OCI-LY1 (cell line): ENCODE data around the gene SYF2.

Experiments
- H2AFZ ChIP-seq: fragments of 200-600 bp; sonication (generic), shearing (Covaris generic); 2 replicates; pipeline ENCODE4 v1.6.0; 2014; ENCODE audit warnings: antibody characterized with exemption, mild to moderate bottlenecking, low read length
- H3F3A ChIP-seq: fragments of 200-600 bp; sonication (generic), shearing (Covaris generic); 2 replicates; pipeline ENCODE4 v1.6.0; 2014; ENCODE audit warnings: mild to moderate bottlenecking, antibody characterized with exemption, low read length, moderate library complexity; ENCODE audit not compliant: insufficient read depth
- H3K27ac ChIP-seq: fragments of 200-600 bp; sonication (generic); 2 replicates; pipeline ENCODE4 v1.5.1; 2014; ENCODE audit warnings: low read length, mixed run types, mild to moderate bottlenecking, low read depth; ENCODE audit not compliant: poor library complexity, severe bottlenecking
- H3K27me3 ChIP-seq: fragments of 200-600 bp; sonication (generic); 2 replicates; pipeline ENCODE4 v1.6.0; 2014; ENCODE audit warnings: antibody characterized with exemption, mild to moderate bottlenecking, low read length, moderate library complexity; ENCODE audit not compliant: insufficient read depth
- H3K36me3 ChIP-seq: fragments of 200-600 bp; sonication (generic); 2 replicates; pipeline ENCODE4 v1.6.1; 2014; ENCODE audit warnings: mild to moderate bottlenecking, antibody characterized with exemption, low read length, moderate library complexity, mixed read lengths; ENCODE audit not compliant: insufficient read depth
- H3K4me1 ChIP-seq: fragments of 200-600 bp; sonication (generic); 2 replicates; pipeline ENCODE4 v1.5.1; 2014; ENCODE audit warnings: mild to moderate bottlenecking, low read length, moderate library complexity; ENCODE audit not compliant: insufficient read depth, severe bottlenecking
- H3K4me2 ChIP-seq: fragments of 200-600 bp; sonication (generic), shearing (Covaris generic); 2 replicates; pipeline ENCODE4 v1.6.1; 2014; ENCODE audit warnings: low read length
- H3K4me3 ChIP-seq: fragments of 200-600 bp; sonication (generic); 2 replicates; pipeline ENCODE4 v1.5.1; 2014; ENCODE audit warnings: low read length, low read depth, mild to moderate bottlenecking, mixed read lengths; ENCODE audit not compliant: poor library complexity, severe bottlenecking
- H3K79me2 ChIP-seq: fragments of 200-600 bp; shearing (Covaris generic); 2 replicates; pipeline ENCODE4 v1.6.1; 2016; ENCODE audit warnings: mixed run types, low read length, mixed read lengths; ENCODE audit not compliant: insufficient read depth
- H3K9ac ChIP-seq: fragments of 200-600 bp; sonication (generic), shearing (Covaris generic); 2 replicates; pipeline ENCODE4 v1.6.1; 2014; ENCODE audit warnings: mild to moderate bottlenecking, low read length, mixed read lengths
- H3K9me2 ChIP-seq: fragments of 200-600 bp; sonication (generic), shearing (Covaris generic); 2 replicates; pipeline ENCODE4 v1.6.1; 2014; ENCODE audit warnings: low read depth, mild to moderate bottlenecking, low read length, mixed read lengths
- H3K9me3 ChIP-seq: fragments of 200-600 bp; shearing (Covaris generic); 2 replicates; pipeline ENCODE4 v1.6.1; 2014; ENCODE audit warnings: low read length, mixed read lengths
- H4K20me1 ChIP-seq: fragments of 200-600 bp; sonication (generic), shearing (Covaris generic); 2 replicates; pipeline ENCODE4 v1.6.0; 2016; ENCODE audit warnings: mild to moderate bottlenecking, low read length; ENCODE audit not compliant: insufficient read depth
- EZH2 ChIP-seq: fragments of 200-600 bp; sonication (generic), shearing (Covaris generic); IDR thresholded peaks from 2 replicates; pipeline ENCODE4 v1.8.0; 2017; ENCODE audit warnings: borderline replicate concordance, mixed run types, mild to moderate bottlenecking, antibody characterized with exemption, low read length, moderate library complexity, mixed read lengths
- TF ChIP-seq, protein P1 (sequence below): fragments of 200-600 bp; sonication (generic), shearing (Covaris generic); IDR thresholded peaks from 2 replicates; pipeline ENCODE4 v1.5.1; 2017; ENCODE audit warnings: mild to moderate bottlenecking, antibody characterized with exemption, low read length, moderate library complexity, mixed read lengths

The SYF2 gene

GRCh38 chr1:25195835-25196234 lies 36.5 kb downstream of the SYF2 start:
- Histone ChIP-seq H4K20me1 (no peaks in the 10 kb centered on the region), H3K27me3 (peaks cover 6% of the 10 kb centered on the region)
- TF ChIP-seq, protein P1, sequence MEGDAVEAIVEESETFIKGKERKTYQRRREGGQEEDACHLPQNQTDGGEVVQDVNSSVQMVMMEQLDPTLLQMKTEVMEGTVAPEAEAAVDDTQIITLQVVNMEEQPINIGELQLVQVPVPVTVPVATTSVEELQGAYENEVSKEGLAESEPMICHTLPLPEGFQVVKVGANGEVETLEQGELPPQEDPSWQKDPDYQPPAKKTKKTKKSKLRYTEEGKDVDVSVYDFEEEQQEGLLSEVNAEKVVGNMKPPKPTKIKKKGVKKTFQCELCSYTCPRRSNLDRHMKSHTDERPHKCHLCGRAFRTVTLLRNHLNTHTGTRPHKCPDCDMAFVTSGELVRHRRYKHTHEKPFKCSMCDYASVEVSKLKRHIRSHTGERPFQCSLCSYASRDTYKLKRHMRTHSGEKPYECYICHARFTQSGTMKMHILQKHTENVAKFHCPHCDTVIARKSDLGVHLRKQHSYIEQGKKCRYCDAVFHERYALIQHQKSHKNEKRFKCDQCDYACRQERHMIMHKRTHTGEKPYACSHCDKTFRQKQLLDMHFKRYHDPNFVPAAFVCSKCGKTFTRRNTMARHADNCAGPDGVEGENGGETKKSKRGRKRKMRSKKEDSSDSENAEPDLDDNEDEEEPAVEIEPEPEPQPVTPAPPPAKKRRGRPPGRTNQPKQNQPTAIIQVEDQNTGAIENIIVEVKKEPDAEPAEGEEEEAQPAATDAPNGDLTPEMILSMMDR, result no peak
- TF ChIP-seq EZH2, result no peak

DNA sequence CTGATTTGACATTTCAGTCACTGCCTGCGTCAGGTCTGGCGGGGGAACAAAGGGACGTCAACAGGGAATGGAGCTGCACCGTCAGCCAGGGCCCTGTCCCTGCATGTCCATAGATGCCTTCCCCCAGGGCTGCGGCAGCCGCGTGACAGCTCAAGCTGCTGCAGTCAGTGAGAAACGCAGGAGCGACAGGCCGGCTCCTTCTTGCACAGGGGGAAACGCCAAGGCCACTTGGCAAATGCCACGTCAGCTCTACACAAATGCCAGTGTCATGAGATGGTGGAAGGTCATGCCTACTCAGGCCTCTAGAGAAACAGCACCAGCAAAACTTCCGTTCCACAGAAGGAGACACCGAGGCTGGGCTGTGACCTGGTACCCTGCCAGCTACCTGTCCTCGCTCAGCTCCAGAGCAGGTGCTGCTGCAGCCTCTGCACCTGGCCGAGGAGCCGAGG lies 37.7 kb downstream of the SYF2 start:
- no peak overlapping the region for H3K27ac ChIP-seq
- no peaks in the 10 kb centered on the region for H3F3A ChIP-seq
- no peak overlapping the region for H2AFZ ChIP-seq
- no peak overlapping the region for H3K4me2 ChIP-seq
- no peaks in the 10 kb centered on the region for H3K36me3 ChIP-seq
- TF ChIP-seq EZH2, result no peak
- TF ChIP-seq, protein P1, result no peak
- H3K4me3 ChIP-seq, result no peak overlapping the region
- no peaks in the 10 kb centered on the region for H3K4me1 ChIP-seq
- no peaks in the 10 kb centered on the region for H3K9me2 ChIP-seq
- no peaks in the 10 kb centered on the region for H4K20me1 ChIP-seq
- H3K9ac ChIP-seq, result no peak overlapping the region
- no peaks in the 10 kb centered on the region for H3K9me3 ChIP-seq
- H3K27me3 ChIP-seq, result no peaks in the 10 kb centered on the region; the same call in 1 of the 2 replicates
- no peaks in the 10 kb centered on the region for H3K79me2 ChIP-seq

More at GRCh38 chr1:25195835-25196234, 36.5 kb downstream of the SYF2 start:
- Histone ChIP-seq H3K36me3 (no peaks in the 10 kb centered on the region), H3K4me2 (no peak overlapping the region), H3F3A (no peaks in the 10 kb centered on the region), H3K27ac (no peak overlapping the region), H2AFZ (no peak overlapping the region), H3K9ac (no peak overlapping the region), H3K4me3 (no peak overlapping the region), H3K79me2 (no peaks in the 10 kb centered on the region), H3K4me1 (no peaks in the 10 kb centered on the region), H3K9me3 (no peaks in the 10 kb centered on the region), H3K9me2 (no peaks in the 10 kb centered on the region)

- no peaks in the 10 kb centered on the region for H3K9me2 ChIP-seq
- H3K27me3 ChIP-seq, result no peaks in the 10 kb centered on the region; the same call in 1 of the 2 replicates
Observed at GRCh38 chr1:25194054-25194453, 38.2 kb downstream of the SYF2 start.

More at GRCh38 chr1:25194054-25194453, 38.2 kb downstream of the SYF2 start:
- Histone ChIP-seq H4K20me1 (no peaks in the 10 kb centered on the region), H2AFZ (no peak overlapping the region), H3K79me2 (no peaks in the 10 kb centered on the region), H3K9me3 (no peaks in the 10 kb centered on the region), H3K27ac (no peak overlapping the region), H3F3A (no peaks in the 10 kb centered on the region), H3K4me1 (no peaks in the 10 kb centered on the region), H3K36me3 (no peaks in the 10 kb centered on the region), H3K4me3 (no peak overlapping the region), H3K9ac (no peak overlapping the region), H3K4me2 (no peak overlapping the region)
- no peak for TF ChIP-seq EZH2
- TF ChIP-seq, protein P1, result no peak
